GM19463 (cell line): ENCODE data around the gene TNFAIP8L3.

Source experiments
- ATAC-seq: cut with Tn5 transposase; IDR thresholded peaks from one replicate; pipeline ENCODE4 v1.9.1; 2021; ENCODE audit warnings: mild to moderate bottlenecking, moderate library complexity; ENCODE audit not compliant: unreplicated experiment

TNFAIP8L3 gene

DNA sequence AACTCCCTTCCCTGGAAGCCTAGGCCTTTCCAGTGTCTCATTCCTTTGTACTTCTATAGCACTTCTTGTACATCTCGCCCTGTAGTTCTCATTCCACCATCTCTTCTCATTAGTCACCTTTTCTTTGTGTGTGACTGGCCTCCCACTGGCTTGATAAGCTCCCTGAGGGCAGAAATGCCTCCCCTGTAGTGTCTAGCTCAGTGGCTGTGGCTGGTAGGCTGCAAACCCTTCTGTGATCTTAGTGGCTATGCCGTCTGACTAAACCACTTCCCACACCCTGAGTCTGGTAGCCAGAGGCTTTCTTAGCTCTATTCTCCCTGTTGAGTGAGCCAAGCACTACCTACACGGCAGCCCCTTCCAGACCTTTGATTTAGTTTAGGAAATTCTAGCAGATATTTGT, 24.4 kb upstream of the TNFAIP8L3 start:
- no peak for ATAC-seq

DNA sequence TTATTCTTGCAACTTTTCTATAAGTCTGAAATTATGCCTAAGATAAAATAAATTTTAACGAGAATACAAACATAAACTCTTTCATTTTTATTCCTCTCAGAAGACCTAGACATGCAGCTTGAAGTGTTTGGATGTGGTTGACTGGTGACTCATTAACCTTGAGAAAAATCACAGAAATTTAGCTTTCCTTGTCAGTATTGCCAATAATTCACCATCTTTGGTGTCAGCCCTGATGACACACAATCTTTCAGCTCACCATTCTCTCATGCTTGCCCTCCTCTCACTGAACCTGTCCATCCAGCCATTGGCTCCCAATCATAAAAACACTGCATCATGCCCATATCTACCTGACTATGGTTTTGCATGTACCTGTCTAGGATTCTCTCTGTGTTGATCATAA, 22.6 kb upstream of the TNFAIP8L3 start:
- no peak for ATAC-seq

DNA sequence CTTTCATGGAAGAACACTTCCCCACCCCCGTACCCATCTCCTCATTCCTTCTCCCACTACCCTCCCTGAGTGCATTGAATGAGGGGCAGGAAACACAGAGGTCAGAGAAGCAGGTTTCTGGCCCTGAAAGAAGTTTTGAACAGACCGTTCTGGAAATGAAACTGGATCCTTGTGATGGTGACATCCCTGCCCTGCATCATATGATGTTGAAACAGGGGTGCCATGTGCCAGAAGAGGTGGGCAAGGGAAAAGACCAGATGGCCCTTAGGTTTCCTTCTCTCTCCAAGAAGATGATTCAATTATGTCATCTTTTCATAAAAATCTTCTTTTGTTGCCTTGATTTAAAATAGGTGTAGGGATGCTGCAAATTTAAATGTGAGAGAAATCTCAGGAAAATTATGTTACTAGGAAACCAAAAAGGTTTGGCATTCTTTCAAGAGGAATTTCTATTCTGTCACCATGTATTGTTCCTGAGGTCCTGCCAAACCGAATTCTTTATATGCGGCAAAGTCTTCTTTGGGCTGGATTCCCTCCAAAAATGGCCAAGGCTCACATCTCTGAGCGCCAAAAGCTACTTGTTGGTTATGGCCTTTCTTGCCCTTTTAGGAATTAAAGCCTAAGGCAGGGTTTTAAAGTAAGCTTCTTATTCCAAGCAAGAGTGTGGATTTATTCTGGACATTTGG, 19.9 kb upstream of the TNFAIP8L3 start:
- no peak for ATAC-seq

DNA sequence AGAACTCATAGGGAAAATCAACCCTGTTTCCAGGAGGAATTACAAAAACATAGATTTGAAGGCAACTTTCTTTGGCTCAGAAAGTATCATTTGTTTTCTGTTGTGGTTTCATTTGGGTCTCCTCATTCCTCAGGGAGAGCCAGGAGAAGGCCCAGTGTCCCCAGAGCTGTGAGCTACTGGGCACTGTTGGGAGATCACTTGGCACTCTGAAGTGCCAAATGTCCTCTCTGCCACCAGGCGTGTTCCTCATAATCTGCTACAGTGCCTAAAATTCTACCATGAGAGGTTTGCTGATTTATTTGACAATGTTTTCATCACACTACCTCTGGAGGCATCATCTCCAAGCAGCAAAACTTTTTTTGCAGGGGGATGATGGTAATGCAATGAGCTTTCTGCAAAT, 17.4 kb upstream of the TNFAIP8L3 start:
- ATAC-seq: no peak

DNA sequence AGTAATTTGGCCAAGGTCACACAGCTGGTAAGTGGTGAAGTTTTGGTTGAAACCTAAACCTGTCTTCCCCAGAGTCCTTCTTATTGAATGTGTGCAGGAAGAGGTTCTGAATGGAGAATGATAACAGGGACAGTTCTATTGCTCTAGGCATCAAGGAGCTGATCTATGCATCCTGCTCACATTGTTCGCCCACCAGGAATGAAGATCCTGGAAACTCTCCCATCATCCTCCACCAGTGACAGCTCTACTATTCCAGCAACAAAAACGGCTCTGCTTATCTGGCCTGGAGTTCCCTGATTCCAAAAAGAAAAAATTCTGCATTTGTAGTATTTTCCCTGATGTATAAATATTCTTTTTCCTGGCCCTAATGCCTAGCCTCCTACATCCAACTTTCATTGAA, 16.4 kb upstream of the TNFAIP8L3 start:
- ATAC-seq: no peak

DNA sequence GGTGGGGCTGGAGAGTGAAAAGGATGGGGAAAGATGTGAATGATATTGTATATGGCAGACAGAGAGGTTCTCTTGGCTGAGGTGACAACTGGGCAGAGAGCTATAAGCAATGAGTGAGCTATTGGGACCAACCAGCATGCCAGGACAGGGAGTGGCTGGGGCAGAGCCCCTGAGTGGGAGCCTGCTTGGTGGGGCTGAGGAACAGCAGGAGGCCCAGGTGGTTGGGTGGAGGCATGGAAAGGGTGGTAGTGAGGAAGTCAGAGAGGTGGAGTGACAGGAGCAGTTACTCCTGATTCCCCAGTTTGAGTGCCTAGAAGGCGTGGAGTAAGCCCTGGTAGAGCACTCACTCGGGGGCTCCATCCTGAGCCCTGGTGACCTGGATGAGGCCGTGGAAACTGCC, 15.5 kb upstream of the TNFAIP8L3 start:
- ATAC-seq: no peak

DNA sequence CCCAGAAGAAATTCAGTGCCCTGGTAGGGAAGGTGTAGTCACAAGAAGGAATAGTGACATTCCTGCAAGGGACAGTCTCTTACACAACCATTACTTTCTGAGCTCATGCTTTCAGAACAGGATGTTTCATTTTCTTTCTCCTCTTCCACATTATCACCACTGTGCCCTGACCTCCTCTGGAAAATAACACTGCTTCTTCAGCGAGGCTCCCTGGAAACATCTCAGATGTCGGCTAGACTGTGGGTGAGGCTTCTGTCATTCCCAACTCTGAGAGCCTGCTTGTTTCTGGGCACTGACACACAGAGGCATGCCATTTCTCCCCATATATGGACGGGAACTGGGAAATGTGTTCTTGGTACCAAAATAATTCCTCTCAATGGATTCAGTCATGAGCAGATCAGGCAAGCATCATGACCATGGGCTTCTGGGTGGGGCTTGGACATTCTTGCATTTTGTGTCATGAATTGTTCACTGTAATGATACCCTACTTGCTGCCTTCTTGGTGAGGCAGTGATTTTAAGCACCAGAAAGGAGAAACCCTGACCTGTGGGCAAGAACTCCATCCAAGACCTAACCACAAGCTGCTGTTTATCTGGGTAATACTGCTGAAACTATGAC, 14.3 kb upstream of the TNFAIP8L3 start:
- no peak for ATAC-seq

DNA sequence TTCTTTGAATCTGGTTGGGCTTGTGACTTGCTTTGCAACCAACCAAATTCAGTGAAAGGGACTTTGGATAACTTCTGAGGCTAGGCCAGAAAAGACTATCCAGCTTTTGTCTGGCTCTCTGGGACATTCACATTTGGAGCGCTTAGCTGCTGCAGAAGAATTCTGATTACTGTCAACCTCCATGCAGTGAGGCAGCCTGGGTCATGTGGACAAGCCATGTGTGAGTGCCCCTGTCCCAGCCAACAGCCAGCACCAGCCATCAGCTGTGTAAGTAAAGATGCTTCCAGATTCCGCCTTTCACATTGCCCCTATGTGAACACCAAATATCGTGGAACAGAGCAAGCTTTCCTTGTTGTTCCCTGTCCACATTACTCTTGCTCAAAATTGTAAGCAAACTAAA, 12.9 kb upstream of the TNFAIP8L3 start:
- ATAC-seq: no peak

DNA sequence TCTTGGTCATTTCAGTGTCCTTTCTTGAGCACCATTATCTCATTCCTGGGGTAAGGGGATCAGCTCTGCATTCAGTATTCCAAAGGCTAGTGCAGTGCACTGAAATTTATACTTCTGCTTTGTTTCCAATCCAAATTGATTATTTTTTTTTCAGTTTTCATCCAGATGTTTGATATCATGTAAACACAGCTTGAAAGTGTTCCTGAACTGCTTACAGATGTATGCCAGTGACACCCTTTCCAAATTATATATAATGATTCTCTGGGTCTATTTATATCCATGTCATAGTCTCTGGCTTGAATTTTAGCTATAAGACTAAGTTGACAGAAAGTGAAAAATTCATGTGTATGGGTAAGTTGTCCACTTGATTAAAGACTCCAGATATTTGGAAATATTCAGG, 11.8 kb upstream of the TNFAIP8L3 start:
- ATAC-seq: no peak

DNA sequence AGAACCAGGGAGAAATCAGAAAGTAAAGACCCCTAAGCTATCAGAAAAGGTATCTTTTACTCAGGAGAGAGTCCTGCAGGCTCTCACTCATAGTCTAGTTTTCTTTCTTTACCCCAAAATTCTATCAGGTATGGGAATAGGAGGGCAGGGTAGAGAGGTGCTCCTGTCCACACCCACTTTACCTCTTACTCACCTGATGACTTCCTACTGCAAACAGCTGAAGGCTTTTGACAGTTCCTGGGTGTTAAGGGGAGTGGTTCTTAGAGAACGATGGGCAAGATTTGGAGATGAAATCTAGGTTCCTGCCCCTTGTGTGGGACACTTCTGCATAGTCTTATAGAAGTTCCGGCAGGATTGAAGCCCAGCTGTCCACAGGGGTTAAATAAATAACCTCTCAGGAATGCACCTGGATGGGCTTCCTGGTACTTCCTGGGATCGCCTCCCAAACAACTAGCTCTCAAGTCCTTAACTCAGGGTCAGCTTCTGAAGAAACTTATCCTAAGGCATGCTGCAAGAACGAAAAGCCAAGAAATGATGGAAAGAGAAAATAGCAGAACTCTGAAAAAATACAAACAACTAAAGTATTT, 10.8 kb upstream of the TNFAIP8L3 start:
- no peak for ATAC-seq

DNA sequence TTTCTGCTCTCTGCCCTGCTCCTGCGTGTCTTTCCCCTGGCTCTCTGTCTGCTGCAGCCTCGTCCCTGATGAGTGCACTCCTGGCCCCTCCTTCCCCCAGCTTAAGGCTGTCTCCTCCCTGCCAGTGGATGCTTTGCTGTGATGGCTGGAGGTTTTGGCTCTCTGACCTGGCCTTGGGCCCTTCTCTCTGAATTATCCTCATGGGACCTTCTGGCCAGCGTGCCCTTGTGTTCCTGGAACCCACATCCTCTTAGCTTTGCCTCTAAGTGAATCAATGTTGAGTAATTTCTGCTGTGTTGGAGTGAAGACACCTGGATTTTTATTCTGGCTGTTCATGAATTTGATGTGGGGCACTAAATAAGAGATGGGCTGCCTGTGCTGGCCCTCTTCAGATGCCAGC, 9.8 kb upstream of the TNFAIP8L3 start:
- ATAC-seq: no peak

DNA sequence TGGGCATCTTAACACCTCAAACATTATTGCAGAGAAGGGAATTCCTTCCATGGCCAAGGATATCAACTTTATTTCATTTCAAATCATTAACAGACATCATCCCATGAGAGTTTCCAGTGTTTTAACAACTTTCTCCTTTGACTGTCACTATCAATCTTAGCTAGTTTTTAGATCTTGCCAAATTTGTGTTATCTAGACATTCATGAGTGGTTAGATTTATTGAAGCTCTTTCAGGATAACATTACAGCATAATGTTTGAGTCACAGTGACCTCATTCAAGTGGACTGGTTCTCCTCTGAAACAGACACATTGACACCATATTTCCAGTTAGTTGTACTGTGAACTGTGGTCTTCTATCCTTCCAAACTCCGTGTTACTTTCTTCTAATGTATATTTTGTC, 8.6 kb upstream of the TNFAIP8L3 start:
- no peak for ATAC-seq

DNA sequence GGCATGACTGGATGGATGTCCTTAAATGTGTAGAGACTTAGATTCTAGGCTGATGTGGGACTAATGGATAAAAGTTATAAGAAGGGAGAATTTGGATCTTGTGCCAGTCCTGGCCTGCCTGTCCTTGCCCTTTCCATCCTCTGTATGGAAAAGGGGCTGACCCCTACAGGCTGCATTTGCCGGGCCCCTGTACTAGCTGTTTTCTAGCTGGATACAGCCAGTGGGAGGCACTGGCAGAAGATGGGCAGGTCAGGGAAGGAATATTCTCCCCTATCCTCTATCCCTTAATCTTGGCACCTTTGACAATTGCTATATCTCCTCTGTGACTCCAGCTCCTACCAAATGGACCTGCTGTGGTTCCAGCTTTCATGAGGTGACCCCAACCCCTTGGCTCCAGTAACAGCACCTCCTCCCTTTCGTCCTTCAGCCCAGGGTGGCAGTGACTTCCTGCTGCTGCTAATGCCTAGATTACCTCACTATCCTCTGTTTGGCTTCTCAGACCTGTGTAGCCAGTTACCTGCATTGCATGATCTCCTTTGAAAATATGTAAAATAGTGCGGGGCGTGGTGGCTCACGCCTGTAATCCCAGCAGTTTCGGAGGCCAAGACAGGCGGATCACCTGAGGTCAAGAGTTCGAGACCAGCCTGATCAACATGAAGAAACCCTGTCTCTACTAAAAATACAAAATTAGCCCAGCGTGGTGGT, 6.2 kb upstream of the TNFAIP8L3 start:
- ATAC-seq: no peak

DNA sequence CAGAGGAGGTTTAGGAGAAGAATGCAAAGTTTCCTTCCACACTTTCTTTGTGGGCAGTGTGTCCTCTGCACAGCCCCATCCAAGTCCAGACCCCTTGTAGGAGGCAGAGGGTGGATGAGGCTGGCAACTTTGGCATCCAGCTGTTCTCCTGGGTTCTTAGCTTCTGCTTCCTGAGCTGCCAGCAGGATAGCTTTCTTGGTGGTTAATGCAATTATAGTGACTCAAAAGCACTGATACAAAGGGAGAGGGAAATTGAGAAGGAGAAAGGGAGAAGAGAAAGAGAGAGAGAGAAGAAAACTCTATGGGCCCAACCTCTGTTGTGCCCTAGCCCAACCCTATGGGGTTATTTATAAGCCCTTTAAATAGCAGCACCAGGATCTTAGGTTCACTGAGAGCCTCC, 4.5 kb upstream of the TNFAIP8L3 start:
- no peak for ATAC-seq

DNA sequence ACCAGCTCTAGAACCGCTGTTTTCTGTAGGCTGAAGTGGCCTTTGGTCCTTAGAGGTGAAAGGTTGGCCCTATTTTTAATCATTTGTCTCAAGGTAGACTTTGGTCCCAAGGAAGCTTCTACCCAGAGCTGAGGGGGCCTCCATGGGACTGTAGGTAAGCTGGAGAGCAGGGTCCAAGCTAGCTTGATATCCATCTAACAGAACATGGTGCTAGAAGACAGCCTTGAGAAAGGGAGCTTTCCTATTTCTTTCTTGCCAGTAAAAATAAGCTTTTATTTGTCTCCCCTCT, 3.6 kb upstream of the TNFAIP8L3 start:
- no peak for ATAC-seq

DNA sequence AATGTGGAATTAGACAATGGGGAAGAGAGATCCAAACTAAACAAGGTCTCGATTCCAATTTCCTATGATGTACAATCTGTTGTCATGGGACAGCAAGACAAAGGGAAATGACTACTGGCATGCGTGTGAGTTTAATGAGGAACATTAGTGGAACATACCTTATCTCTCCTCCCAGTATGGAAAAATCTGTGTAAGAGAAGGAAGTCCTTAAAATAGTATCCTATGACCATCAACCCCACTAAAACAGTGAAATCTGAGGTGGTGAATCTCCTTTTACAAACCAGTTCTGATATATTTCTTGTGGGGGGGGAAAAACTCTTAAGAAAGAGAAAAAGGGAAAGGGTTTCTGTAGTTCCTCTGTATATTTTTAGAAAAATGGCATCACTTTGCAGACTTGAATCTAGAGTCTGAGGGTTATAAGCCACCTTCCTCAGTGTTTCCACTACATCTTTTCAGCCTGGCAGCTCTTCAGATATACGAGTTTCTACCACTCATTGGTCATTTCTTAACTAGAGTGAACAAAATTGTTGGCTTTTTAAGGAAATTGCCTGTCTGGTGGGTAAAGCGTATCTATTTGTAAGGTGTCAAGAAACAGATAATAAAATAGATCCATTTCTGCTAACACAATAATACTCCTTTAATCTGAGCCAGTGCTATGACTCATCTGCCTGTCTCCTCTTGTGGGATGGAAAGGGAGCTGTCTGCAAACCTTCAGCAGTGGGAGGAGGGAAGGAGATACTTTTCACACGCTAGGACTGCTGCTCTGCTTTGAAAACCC, 3.0 kb upstream of the TNFAIP8L3 start:
- no peak for ATAC-seq

DNA sequence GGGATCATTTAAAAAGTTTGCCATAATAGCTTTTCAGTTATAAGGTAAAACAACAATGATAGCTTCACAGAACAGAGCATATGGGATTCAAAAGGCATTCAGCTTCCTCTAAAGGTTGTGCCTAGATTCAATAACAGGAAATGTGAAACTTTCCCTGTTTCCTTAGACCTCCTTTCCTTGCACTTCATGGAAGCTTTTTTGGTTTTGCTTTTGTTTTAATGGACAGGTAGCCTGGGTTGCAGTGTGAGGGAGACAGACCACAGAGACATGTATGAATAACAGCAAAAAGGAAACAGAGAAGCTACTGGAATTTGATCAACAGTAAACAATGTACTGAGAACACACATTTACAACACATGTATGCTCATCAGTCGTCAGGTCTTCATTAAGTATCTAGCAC, 2.3 kb upstream of the TNFAIP8L3 start:
- ATAC-seq: no peak

DNA sequence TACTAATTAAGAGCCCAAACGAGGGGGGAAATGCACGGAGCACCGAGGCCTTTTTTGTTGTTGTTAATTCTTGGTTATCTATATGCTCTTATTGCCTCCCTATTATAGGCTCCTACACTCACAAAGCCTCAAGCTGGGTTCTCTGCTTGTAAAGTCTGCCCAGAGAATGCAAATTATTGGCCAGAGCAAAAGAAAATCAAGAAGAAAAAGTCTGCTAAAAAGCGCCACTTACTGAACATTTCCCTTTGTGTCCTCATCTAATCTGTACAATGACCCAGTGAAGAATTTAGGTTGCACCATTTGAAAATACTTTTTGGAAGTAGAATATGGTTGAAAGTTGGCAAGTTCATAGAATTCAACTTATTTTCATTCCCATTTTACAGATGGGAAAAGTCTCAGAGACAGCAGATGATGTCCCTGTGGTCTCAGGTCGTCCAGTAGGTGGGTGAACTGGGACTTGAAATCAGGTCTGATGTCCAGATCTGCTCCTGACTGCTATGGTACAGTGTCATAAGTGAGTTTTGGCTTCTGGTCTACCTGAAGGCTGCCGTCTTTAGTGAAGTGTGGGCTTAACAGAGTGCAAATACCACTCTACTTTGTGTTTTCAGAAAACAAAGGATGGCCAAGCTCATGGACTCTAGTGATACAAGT, 1.1 kb upstream of the TNFAIP8L3 start:
- ATAC-seq: no peak

DNA sequence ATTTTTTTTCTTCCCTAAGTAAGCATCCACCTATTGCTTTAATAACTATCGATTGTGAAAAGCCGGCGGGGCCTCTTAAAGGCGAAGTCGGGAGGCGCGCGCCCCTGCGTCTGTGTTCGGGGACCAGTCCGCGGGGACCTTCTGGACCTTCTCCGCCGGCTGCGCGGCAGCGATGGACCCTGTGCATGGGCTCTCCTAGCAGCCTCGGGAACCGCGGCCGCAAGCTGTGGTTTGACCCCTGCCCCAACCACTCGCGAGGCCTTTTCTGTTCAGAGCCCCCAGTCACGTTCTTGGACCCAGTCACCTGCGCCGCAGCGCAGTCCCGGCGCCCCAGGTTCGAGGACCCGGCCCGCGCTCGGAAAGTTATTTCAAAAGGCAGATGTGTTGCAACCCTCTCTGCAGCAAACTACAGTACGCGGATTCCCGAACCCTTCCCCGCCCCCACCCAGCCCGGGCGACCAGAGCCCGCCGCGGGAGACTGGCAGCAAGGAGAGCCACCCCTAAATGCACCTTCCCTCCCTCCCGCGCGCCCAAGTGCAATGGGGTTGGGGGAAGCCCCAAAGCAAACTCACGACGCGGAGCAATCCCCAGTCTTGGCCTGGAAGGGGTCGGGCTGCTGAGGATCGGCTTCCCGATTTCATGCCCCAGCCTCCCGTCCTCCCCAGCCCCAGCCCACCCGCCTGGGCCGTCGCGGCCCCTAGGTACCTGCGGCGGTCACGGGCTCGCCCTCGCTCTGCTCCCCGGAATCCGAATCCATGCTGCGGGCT, 684 bp downstream of the TNFAIP8L3 start:
- ATAC-seq: no peak

DNA sequence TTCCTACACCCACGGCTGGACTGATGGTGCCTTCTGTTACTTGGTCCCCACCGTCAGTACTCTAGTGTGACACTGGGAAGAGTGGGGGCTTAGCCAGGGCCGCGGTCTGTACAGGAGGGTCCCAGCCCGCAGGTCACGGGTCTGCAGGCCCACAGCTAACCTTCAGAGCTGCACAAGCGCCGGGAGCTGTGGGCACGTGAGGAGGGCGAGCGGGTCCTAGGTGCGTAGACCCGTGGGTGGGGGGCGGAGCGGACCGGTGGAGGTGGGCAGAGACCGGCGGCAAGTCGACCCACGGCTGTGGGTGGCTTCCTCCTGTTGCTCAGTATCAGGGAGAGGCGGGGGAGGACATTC, 1.2 kb downstream of the TNFAIP8L3 start:
- no peak for ATAC-seq
